Stimulated activated CD4-positive, alpha-beta T cell treated with anti-CD3 and anti-CD28 coated beads, Interleukin-2, amount 100 ng/mL, for 48 hours (primary cell): ENCODE results near the gene SHB.

Source experiments
- DNase-seq, 2 donors: peaks; one replicate each; pipeline ENCODE4 v3.0.0-alpha.2; 2020

Gene SHB

GRCh38 chr9:38088006-38088925, 19.2 kb upstream of the SHB start:
- peak; percentile 75 to 77 for DNase-seq

- DNase-seq, result no peak
These were observed 17.5 kb upstream of the SHB start for GRCh38 chr9:38086496-38086895.

DNA sequence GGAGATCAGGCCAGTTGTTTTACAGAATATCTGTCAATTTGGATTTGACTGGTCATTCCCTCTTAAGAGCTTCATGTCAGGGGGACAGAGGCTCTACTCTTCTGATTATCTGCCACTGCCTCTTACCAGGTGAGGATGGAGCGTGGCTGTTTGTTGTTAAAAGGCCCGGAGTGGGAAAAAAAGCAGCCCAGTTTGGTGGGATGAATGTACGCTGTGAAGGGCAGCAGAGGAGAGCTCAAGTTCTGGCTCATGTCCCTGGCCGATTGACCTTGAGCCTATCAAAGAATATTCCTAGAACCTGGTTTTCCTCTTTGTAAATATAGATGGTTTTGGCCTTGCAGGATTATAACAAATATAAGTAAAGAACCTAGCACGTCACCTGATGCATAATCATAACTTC, 16.3 kb upstream of the SHB start:
- DNase-seq, result no peak

DNA sequence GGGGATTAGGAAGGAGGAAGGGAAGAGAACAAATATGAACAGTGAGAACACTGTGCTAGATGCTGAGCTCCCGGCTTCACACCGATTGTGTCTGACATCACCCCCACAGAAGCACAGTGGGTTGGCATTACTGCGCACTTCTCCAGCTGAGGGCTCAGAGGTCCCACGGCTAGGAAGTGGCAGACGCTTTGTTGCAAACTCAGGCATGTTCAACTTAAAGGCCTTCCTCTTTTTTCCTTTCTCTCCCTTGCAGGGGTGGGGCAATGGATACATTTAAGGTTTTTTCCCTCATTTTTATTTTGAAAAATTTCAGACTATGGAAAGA, 15.5 kb upstream of the SHB start:
- DNase-seq, result no peak

DNA sequence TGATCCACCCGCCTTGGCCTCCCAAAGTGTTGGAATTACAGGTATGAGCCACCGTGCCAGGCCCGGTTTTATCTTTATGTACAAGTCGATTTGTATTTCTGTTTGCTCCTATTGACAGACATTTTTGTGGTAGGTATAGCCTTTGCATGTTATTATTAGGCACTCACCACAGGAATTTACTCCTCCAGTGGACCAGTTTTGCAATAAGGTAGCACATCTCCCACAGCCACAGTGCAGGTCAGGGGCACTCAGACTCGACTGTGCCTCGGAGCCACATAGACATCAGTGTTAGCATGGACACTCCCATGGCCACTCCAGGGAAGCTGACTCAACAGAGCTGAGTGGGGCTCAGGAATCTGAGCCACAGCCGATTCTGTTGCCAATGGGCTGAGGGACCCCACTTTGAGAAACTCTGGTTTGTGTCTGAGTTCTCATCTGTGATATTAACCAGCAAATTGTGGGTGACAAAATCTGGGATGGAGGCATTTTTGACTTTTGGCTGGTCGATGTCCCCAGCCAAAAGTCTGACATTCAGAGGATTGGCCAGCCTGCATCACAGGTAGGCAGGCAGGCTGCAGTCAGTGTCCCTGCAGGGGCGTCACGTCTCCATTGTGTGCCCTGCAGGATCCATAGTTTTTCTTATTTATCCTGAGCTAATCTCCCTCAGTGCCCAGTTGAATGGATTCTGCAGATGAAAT, 15.0 kb upstream of the SHB start:
- no peak for DNase-seq

DNA sequence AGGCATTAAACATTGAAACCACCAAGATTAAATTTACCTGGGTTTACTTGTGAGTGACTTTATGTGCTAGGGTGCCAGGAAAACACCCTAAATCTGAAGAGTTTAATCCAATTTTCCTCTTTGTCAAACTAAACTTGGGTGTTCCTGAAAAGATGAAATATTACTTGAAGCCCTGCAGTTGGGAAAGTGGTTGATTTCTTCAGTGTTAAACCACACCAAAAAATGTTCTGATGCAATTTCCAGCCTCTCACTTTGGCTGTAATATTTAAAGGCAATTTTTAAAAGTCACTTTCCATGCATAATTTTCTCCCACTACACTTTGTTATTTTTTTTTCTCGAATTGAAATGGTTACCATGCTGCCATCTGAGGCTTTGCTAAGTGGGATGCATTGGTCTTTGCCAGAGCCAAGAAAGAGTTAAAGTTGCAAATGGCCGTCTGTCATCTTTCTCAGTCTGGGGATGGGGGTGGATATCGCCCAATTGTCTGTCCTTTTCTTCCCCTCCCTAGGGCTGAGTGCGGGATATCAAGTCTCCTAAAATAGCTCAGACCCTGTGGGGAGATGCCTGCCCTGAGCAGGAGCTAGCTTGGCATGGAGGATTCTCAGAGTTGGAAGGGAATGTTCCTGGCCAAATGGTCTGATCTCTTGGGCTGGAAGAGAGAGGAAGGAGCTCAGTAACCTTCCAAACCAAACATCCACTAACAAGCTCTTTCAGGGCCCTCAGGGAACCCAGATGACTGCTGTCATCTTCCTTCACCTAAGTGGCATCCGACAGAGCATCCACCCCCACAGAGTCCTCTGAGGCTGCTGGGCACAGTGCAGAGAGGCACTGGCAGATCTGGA, 13.6 kb upstream of the SHB start:
- DNase-seq, result no peak

GRCh38 chr9:38081356-38082108, 12.5 kb upstream of the SHB start:
- no peak for DNase-seq

- DNase-seq, result no peak
These were observed 10.5 kb upstream of the SHB start for GRCh38 chr9:38079461-38080031.

GRCh38 chr9:38075272-38075671, 6.2 kb upstream of the SHB start:
- DNase-seq, result no peak

GRCh38 chr9:38074441-38074961, 5.5 kb upstream of the SHB start:
- DNase-seq, result no peak

DNA sequence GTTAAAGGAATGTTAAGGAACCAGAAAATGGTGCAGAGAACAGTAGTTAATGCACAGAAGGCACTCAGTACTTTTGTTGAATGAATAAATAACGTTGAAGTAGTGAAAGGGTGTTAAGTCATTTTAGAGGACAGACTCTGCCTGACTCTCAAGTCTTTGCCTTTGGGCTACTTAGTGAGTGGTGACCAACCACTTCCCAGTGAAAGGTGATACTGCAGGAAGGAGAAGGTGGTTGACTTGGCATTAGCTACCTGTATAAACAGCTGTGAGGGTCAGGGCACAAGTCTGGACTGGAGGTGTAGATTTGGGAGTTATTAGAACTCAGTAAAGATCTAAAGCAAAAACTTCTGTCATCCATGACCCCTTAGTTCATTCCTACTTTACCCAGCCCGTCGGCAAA, 4.9 kb upstream of the SHB start:
- no peak for DNase-seq

DNA sequence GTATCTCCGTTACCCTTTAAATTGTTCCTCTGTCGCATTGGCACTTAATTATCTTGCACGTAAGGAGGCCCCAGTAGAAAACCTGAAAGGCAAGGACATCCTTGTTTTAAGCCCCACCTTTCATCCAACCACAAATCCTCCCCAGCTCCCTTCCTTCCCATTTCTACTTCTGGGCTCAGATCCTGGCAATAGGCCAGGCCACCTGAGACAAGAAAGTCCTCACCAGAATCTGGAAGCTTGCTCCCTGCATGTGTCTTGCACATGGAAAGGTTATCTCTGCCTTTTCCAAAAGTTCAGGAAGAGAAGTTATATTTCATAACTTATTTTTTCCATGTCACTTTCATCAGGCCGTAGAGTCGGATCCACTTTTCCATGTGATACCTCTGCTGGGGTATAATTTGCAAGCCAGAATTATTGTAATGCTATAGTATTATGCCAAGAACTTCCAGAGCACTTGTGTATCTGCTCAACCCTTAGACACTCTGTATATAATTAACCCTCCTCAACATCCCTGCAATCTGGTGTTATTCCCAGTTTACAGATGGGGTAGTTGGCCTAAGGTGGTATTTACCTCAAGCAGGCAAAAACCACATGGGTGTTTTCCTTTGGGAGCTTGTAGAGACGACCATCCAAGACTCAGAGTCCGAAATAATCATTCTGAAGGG, 2.6 kb upstream of the SHB start:
- no peak for DNase-seq

DNA sequence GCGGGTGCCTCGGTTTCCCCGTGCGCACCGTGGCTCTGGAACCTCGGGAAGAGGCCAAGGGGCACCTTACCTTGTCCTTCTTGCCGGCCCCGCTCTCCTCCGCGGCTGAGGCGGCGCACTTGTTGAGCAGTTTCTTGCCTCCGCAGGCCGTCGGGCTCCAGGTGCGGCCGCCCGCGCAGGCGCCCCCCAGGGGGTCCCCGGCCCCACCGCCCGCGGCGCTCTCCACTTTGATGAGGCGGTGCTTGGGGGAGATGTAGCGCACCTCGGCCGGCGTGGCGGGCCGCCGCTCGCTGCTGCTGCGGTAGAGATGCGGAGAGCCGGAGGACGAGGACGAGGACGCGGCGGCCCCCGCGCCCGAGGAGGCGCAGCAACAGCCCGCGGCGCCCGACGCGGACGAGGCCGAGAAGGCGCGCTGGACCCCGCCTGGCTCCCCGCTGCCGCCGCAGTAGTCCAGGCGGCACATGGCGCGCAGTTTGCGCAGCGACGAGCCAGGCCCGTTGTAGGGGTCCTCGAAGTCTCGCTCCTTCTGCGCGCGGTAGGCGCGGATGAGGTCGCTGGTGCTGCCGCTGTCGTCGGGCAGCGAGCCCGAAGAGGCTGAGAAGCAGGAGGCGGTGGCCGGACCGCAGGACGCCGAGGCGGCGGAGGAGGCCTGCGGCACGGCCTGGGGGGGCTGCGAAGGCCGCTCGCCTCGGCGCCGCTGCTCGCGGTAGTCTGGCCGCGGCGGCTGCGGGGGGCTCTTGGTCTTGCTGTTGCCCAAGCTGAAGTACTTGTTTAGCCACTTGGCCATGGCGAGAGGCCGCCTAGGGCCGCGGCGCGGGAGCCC, 957 bp downstream of the SHB start:
- DNase-seq, result peak in 1 of 2 donors; percentile 6

DNA sequence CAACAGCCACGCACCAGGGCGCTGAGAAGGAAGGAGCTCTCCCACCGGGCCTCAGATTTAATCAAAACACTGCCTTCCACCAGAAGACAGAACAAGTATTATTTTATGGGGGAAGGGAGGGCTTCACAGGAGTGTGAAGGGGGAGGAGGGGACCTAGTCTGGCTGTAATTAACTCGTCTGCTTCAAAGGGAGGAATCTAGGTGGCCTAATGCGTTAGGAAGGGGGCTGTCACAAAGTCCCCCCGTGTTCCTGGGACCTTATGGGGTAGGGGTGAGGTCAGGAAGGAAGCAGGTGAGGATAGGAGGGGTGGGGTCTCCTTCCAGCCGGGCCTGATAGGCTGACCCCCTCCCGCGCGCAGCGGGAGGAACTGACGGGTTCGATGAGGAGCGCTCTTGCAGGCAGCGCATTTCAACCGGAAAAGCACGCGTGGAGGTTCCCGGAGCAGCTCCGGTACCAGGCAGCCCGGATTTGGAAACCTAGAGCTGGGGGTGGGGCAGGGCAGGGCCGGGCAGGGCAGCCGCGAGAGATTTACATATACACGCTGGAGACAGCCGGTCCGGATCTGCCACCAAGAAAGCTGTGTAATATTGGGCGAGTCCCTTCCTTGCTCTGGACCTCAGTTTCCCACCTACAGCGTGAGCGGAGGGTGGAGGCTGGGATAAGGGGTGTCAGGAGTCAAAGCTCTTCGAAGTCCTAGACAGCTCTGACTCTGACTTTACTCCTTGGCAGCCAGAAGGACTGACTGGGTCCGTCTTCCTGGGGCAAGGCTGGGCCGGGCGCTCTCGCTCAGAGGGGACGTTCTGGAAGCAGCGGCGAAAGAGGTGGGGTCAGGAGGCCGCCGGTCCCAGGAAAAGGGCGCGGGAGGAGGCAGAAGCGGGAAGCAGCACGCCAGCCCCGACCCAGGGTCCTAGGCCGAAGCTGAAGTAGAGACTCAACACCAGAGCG, 1.8 kb downstream of the SHB start:
- DNase-seq, result peak in 1 of 2 donors; percentile 7

- DNase-seq, result no peak
These were observed 2.7 kb downstream of the SHB start for GRCh38 chr9:38066197-38066913.

- DNase-seq, result no peak
These were observed 3.5 kb downstream of the SHB start for GRCh38 chr9:38065369-38066075.

DNA sequence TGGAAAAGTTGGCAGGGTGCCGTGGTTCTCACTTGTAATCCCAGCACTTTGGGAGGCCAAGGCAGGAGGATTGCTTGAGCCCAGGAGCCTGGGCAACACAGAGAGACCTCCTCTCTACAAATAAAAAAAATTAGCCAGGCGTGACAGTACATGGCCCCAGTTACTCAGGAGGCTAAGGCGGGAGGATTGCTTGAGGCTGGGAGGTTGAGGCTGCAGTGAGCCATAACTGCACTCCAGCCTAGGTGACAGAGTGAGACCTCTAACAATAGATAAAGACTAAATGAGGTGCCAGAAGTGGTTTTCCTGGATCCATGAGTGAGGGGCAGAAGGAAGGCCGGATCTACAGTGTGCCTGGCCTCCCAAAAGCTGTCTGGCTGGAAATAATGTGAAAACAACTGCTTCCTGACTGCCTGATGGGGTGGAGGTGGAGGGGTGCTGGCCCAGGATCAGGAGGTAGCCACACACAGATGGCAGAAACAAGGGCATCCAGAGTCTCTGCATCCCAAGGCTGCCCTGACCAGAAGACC, 4.1 kb downstream of the SHB start:
- DNase-seq, result no peak

- no peak for DNase-seq
These were observed 5.7 kb downstream of the SHB start for GRCh38 chr9:38063363-38063707.
